ENCODE results near the gene N4BP2L2.
"Not testable (repeated sequence)": the region's sequence is repeated elsewhere in the genome, so short reads cannot be mapped to it uniquely, and the experiment has no call there.

Gene N4BP2L2

GRCh38 chr13:32538621-32539246 is at the start of gene N4BP2L2:
N4BP2L2 (minus strand) TSS chr13:32538795; CDS start chr13:32537027, 1,768 bp downstream.
- DNase-seq = peak; percentile 78 to 90

- no peak for DNase-seq
Observed at GRCh38 chr13:32587811-32588170, 49.2 kb upstream of the N4BP2L2 start.

DNA sequence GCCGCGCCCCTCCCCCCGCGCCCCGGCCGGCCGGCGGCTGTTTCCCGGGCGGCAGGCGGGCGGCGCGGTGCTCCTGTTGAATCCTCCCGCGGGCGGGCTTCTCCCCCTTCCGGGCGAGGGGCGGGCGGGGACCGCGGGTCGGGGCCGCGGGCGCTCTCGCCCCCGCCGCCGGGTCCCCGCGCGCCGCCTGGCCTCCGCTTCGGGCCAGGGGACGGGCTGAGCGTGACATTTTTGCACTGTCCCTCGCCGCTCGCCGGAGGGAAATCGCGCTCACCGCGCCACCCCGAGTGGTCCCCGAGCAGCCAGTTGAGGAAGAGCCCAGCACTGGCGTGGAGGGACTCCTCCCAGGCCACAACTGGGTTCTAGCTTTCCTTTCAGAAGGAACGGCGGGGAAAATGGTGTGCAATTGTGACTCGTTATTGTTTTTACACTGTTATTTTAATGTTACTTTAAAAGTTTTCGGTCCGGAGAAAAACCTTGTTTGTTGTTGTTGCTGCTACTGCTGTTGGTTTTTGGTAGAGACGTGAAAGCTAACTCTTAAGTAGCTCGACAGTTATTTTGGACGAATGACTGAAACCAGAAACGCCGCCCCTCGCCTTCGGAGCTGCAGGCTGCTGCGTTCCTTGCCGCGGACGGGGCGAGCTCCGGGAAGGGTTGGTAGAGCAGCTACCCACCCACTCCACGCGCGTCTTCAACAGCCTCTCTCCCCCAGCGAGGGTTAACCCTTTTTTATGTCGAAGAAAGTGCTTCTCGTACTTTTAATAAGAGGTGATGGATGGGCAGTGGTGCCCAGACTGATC is 48.6 kb upstream of the N4BP2L2 start:
- DNase-seq = peak; percentile 51 to 62

- DNase-seq = peak; percentile 93 to 96
Observed at GRCh38 chr13:32586080-32586900, 47.7 kb upstream of the N4BP2L2 start, which contains the start of gene PDS5B. PDS5B (plus strand) TSS chr13:32586452; CDS start chr13:32648773, 62,321 bp downstream.

DNA sequence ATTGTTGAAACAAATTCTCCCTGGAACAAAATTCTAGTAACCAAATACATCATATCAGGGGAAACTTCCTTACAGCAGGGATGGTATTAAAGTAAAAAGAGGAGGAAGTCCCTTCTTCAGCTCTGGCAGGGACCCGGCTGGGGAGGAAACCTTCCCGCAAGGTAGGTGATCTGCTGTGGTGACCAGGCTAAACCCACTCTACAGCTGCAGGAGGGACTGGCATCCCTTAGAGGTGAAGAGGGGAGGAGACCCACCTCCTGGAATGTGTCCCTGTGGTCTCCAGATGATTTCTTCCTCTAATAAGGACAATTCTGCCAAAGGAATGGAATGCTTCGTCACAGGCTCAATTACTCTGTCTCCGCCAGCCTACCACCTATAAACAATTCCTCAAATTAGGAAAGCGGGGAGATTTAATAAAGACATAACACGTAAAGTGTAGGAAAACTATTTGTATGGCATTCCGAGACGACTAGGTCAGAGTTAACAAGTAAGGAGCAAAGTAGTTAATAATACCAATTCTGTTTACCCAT is 47.0 kb upstream of the N4BP2L2 start:
- peak in 1 of 2 experiments; percentile 2 for DNase-seq

DNA sequence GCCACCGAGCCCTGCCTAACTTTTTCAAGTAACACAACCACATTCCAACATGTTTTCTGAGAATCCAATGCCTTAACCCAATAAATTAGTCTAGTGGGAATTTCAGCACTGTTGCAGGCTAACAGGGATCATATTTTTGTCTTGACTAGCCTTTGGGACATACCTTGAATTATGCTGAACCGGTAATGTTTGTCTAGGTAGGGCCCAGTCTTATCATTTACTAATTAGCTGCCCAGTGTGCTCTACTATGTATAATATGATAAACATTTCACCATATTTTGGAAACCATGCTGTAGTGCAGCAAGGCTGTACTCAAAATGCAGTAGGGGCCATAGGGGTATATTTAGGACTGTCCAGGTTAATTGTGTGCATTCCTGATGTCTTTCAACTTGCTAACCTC is 44.4 kb upstream of the N4BP2L2 start:
- DNase-seq = no peak

DNA sequence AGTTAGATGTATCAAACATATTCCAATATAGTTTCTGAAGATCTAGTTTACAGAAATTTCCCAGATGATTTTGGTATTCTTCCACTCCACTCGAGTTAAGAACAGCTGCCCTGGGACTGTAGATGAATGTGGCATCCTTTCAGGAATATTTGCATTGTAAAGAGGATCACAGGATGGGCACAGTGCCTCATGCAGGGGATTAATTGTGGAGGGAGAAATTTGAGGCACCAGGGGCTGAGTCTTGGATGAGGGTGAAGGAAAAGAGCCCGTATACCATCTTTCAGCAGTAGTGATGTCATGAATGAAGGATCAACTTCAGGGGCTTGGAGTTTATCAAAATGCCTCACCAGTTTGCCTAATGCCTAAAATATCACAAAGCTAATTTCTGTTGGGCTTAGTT is 43.7 kb upstream of the N4BP2L2 start:
- no peak for DNase-seq

GRCh38 chr13:32581177-32581786 is 42.7 kb upstream of the N4BP2L2 start:
- no peak for DNase-seq

DNA sequence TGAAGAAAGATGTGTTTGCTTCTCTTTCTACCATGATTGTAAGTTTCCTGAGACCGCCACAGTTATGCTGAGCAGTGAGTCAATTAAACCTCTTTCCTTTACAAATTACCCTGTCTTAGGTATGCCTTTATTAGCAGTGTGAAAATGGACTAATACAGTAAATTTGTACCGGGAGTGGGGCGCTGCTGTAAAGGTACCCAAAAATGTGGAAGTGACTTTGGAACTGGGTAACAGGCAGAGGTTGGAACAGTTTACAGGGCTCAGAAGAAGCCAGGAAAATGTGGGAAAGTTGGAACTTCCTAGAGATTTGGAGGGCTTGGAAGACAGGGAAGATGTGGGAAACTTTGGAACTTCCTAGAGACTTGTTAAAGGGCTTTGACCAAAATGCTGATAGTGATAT is 38.4 kb upstream of the N4BP2L2 start:
- no peak for DNase-seq

DNA sequence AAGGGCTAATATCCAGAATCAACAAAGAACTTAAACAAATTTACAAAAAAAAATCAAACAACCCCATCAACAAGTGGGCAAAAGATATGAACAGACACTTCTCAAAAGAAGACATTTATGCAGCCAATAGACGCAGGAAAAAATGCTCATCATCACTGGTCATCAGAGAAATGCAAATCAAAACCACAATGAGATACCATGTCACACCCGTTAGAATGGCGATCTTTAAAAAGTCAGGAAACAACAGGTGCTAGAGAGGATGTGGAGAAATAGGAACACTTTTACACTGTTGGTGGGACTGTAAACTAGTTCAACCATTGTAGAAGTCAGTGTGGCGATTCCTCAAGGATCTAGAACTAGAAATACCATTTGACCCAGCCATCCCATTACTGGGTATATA is 37.1 kb upstream of the N4BP2L2 start:
- DNase-seq = not testable (repeated sequence)

- not testable (repeated sequence) for DNase-seq
Observed at GRCh38 chr13:32560842-32561241, 22.2 kb upstream of the N4BP2L2 start.

GRCh38 chr13:32555613-32556012 is 17.0 kb upstream of the N4BP2L2 start:
- DNase-seq = no peak

DNA sequence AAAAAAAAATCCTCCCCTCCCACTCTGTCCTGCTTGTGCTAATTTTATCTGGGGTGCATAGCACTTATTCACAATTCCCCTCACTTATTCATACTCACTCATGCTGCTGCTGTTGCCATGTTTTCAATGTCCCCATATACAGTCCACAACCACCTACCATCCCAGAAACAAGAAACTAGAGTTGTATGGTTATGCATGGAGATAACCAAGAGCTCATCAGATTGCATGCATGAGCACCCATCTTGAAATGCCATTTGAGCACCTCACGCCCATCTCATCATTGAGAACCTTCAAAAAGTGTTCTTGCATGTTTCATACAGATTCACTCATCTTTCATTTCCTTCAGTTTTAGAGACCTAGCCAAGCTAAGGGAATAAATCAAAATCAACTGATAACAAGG is 15.1 kb upstream of the N4BP2L2 start:
- no peak for DNase-seq

- DNase-seq = no peak
Observed at GRCh38 chr13:32549788-32550187, 11.2 kb upstream of the N4BP2L2 start.

DNA sequence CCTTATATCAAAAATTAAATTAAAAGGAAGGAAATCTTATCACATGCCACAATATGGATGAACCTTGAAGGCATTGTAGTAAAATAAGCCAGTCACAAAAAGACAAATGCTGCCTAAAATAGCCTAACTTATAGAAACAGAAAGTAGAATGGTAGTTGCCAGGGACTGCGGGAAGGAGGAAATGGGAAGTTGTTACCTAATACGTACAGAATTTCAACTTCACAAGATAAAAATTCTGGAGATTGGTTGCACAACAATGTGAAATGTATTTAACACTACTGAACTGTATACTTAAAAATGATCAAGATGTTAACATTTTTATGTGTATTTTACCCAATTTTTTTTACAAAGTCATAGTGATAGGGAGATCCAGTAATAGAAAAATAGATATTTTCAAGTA is 10.2 kb upstream of the N4BP2L2 start:
- no peak for DNase-seq

DNA sequence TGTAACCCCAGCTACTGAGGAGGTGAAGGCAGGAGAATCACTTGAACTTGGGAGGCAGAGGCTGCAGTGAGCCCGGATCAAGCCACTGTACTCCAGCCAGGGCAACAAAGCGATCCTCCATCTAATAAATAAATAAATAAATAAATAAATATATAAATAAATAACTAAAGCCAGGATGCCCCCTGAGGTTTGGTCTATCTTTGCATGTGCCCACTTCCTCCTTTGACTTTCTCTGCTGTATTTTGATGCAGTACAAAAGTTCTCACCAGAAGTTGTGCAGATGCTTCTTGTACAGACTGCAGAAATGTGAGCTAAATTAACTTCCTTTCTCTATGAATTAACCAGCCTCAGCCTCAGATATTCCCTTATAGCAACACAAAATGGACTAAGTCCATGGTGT is 6.5 kb upstream of the N4BP2L2 start:
- DNase-seq = no peak

DNA sequence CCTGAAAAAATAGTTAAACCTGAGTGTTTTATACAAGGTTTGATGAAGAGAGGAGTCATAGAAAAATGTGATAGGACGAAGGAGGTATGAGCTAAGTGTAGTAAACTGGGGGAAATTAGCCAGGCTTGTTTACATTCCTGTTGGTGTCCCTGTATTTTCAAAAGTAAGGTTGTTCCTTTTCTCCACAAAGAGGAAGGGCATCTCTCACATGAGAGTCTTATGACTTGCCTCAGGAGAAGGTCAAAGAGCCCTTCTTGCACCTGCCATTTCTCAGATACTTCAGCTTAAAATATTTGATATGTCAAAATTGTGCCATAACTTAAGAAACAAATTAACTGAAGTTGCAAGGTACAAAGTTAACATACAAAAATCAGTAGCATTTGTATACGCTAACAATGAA is 3.6 kb upstream of the N4BP2L2 start:
- no peak for DNase-seq

DNA sequence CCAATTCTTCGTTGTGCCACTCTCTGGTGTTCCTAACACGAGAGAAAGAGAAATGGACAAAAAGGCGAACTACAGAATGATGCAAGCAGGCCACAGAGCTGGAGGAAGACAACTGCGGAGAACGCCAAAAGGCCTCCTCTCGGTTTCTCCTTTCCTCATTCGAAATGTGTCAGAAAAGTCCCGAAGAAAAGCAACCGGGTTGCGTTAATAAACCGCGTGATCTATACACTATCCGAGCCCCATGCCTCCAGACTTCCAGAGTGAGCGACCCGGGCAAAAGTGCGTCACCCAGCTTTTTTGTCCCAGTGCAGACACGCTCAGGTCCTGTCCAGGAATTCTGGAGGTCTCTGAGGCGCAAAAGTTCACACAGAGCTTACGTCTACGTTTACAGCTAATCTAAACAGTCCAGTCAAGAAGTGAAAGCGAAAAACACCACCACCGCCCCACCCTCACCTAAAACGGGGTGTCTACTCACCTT is 413 bp downstream of the N4BP2L2 start:
- no peak for DNase-seq

DNA sequence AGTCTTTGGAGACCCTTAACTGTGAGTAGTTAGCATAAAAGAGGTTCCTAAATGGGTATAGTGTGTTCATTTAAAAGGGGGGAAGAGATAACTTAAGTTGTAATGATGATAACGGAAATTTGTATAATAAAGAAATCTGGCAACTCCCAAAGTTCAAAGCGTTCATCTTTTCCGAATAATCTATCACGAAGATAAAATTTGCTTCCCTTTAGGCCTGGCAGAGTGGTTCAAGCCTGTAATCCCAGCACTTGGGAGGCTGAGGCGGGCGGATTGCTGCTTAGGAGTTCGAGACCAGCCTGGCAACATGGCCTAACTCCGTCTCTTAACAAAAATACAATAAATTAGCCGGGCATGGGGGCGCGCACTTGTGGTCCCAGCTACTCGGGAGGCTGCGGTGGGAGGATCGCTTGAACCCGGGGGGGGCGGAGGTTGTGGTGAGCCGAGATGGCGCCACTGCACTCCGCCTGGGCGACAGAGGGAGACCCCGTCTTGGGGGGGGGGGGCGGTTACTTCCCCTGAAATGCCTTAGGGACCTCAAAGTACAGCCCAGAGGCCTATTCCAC is 934 bp downstream of the N4BP2L2 start:
- peak; percentile 30 to 33 for DNase-seq

DNA sequence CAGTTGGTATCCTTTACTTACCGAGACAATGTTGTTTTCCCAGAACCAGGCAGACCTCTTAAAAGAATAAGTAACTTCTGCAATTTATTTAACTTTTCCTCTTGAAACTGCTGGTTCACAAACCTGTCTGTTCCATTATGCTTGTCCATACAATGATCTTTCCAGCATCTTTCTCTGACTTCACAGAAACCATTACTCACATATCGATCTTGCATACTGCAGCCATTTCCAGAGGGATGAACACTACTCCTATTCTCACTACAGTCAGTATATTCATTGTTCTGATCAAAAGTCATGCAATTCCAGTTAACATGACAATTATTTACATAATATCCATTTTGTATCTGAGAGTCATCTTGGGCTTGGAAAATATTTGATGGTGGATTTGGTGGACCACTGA is 2.8 kb downstream of the N4BP2L2 start:
- DNase-seq = no peak

DNA sequence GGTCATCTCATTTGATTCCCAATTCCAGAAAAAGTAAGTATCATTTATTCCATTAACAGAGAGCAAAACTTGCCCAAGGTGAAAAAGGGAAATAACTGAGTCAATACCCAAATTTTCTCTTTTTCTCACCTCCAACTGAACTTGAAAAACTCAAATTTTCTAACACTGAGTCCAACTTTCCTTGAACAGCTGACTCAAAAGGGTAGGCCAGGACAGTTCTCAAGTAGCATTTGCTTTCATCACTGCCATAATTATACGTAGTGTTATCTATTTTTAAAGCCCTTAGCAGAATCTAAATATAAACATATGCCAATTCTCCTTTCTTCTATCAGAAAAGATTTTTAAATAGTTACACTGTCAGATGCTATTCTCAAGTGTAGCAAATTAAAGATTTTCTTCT is 3.5 kb downstream of the N4BP2L2 start:
- no peak for DNase-seq

GRCh38 chr13:32530841-32531253 is 7.7 kb downstream of the N4BP2L2 start:
- no peak for DNase-seq
